ENCODE measurements around the gene SPHK2.
A peak's percentile ranks its signal among the peaks of the same experiment; 100 is the strongest.

SPHK2 gene

GRCh38 chr19:48636859-48637448 is 17.6 kb downstream of the SPHK2 start, which contains the start of gene DBP (continued):
- TF ChIP-seq ZNF529 (tag by site-specific recombination; IDR thresholded peaks at IDR 0.05; ENCODE audit: insufficient replicate concordance) (no peak), SALL2 (tag by site-specific recombination; IDR thresholded peaks at IDR 0.05; ENCODE audit: borderline replicate concordance) (no peak), ZNF114 (tag by site-specific recombination; IDR thresholded peaks at IDR 0.05) (no peak), BCL6B (tag by site-specific recombination; IDR thresholded peaks at IDR 0.05) (0 out of 2 replicates have a peak, but pooled peaks have one; percentile 29), RBAK (tag by site-specific recombination; IDR thresholded peaks at IDR 0.05) (no peak), PRDM6 (tag by site-specific recombination; IDR thresholded peaks at IDR 0.05) (no peak), ZSCAN18 (tag by site-specific recombination; IDR thresholded peaks at IDR 0.05) (no peak), ZNF513 (tag by site-specific recombination; IDR thresholded peaks at IDR 0.05) (no peak), GLIS2 (tag by site-specific recombination; IDR thresholded peaks at IDR 0.05) (no peak), ZSCAN4 (tag by site-specific recombination; IDR thresholded peaks at IDR 0.05) (no peak), ZBTB20 (tag by site-specific recombination; IDR thresholded peaks at IDR 0.05) (no peak), FEZF1 (tag by site-specific recombination; IDR thresholded peaks at IDR 0.05) (no peak), SP7 (tag by site-specific recombination; IDR thresholded peaks at IDR 0.05) (no peak; the same call in 1 of the 2 replicates), SCRT2 (tag by site-specific recombination; IDR thresholded peaks at IDR 0.05) (no peak)

GRCh38 chr19:48637449-48637947 is 18.2 kb downstream of the SPHK2 start:
- ChIA-PET POLR2A (interaction anchor here (1.0 to 2.7 kb wide), 3 partner anchors 8 to 19 kb away, joined by 3 to 22 read pairs (median 6); partner anchors contain the start of genes CA11, RPL18 and SPHK2), CTCF (interaction anchor here (0.6 to 0.9 kb wide), 6 partner anchors 8 to 236 kb away, joined by 3 to 4 read pairs (median 3); no protein-coding TSS in a partner anchor)
- peak overlapping the region; percentile 85 for H3K27ac ChIP-seq (ENCODE audit: extremely low read depth, low read depth, low read length)
- H3K4me1 ChIP-seq (ENCODE audit: control insufficient read depth, insufficient read depth, low read length), result peaks cover 23% of the 10 kb centered on the region
- peak overlapping the region; percentile 42 for H3K4me3 ChIP-seq (ENCODE audit: low read depth, low read length)
- H3K36me3 ChIP-seq (ENCODE audit: control insufficient read depth in 2 of 2, insufficient read depth in 1 of 2, low read length in 2 of 2), result peaks cover 0 to 7% of the 10 kb centered on the region in 2 experiments; a peak in 2 of 3 replicates
- H3K9me3 ChIP-seq (ENCODE audit: control insufficient read depth, insufficient read depth, low read depth, low read length), result no peaks in the 10 kb centered on the region
- TF ChIP-seq ZNF324 (tag by site-specific recombination; IDR thresholded peaks at IDR 0.05), result no peak
- TF ChIP-seq ZNF624 (tag by site-specific recombination; IDR thresholded peaks at IDR 0.05), result no peak
- peak; percentile 94 for TF ChIP-seq HIC1 (tag by site-specific recombination; IDR thresholded peaks at IDR 0.05)
- TF ChIP-seq ZBTB21 (tag by site-specific recombination; IDR thresholded peaks at IDR 0.05), result no peak
- no peak; the same call in 1 of the 2 replicates for TF ChIP-seq ZNF10 (tag by site-specific recombination; IDR thresholded peaks at IDR 0.05)
- TF ChIP-seq MZF1 (tag by site-specific recombination; IDR thresholded peaks at IDR 0.05; ENCODE audit: borderline replicate concordance), result no peak
- TF ChIP-seq ZFP69B (tag by site-specific recombination; IDR thresholded peaks at IDR 0.05), result peak; percentile 95; the same call in 1 of the 2 replicates
- TF ChIP-seq BCL11B (tag by site-specific recombination; IDR thresholded peaks at IDR 0.05; ENCODE audit: low read depth), result 0 out of 2 replicates have a peak, but pooled peaks have one; percentile 41
- TF ChIP-seq ZNF138 (tag by site-specific recombination; IDR thresholded peaks at IDR 0.05; ENCODE audit: borderline replicate concordance), result no peak
- no peak for TF ChIP-seq SALL2 (tag by site-specific recombination; IDR thresholded peaks at IDR 0.05; ENCODE audit: borderline replicate concordance)
- no peak for TF ChIP-seq ZNF488 (tag by site-specific recombination; IDR thresholded peaks at IDR 0.05)
- no peak for TF ChIP-seq ZNF114 (tag by site-specific recombination; IDR thresholded peaks at IDR 0.05)

Data from HEK293 (cell line).